CD14-positive monocyte (primary cell): ENCODE results near the gene ABCA3. TPM values are rescaled to one million over a fixed set of nuclear protein-coding genes. Genes with fewer than 3 reads are reported as not detected.

Experiments used
- DNase-seq, 3 donors: peaks; one replicate each; pipeline ENCODE4 v3.0.0-alpha.2; 2011 to 2022
- H2AFZ ChIP-seq: 2 replicates; pipeline ENCODE4 v1.6.0; 2012; ENCODE audit warnings: mild to moderate bottlenecking, low read depth, low read length, inconsistent platforms; ENCODE audit not compliant: insufficient read depth, poor library complexity, severe bottlenecking
- H3K27ac ChIP-seq, 2 donors: 1 replicate in 1 of 2; 2 replicates in 1 of 2; pipeline ENCODE4 v1.5.1; 2012 to 2013; ENCODE audit warnings: low read length in 2 of 2, control low read depth in 1 of 2, inconsistent platforms in 1 of 2, low read depth in 1 of 2, mild to moderate bottlenecking in 1 of 2
- H3K27me3 ChIP-seq, 2 donors: one replicate each; pipeline versions ENCODE4 v1.6.0 to v1.6.1; 2011 to 2013; ENCODE audit warnings: low read length in 2 of 2; ENCODE audit not compliant: control insufficient read depth in 2 of 2, insufficient read depth in 2 of 2
- H3K36me3 ChIP-seq, 2 donors: replicated peaks in 1 of 2; 1 replicate in 1 of 2; 2 replicates in 1 of 2; pipeline versions ENCODE4 v1.5.1 to v1.6.1; 2012 to 2013; ENCODE audit warnings: low read length in 2 of 2, control low read depth in 1 of 2, inconsistent platforms in 1 of 2, mild to moderate bottlenecking in 1 of 2; ENCODE audit not compliant: insufficient read depth in 2 of 2, control insufficient read depth in 1 of 2
- H3K4me1 ChIP-seq, 2 donors: 1 replicate in 1 of 2; 2 replicates in 1 of 2; pipeline versions ENCODE4 v1.5.1 to v1.6.1; 2012 to 2013; ENCODE audit warnings: low read length in 2 of 2, control low read depth in 1 of 2, inconsistent platforms in 1 of 2, mild to moderate bottlenecking in 1 of 2, moderate library complexity in 1 of 2; ENCODE audit not compliant: insufficient read depth in 2 of 2, control insufficient read depth in 1 of 2
- H3K4me2 ChIP-seq: replicated peaks from 2 replicates; pipeline ENCODE3; 2012; ENCODE audit warnings: low read length, moderate library complexity, mild to moderate bottlenecking; ENCODE audit not compliant: poor library complexity, severe bottlenecking; ENCODE audit errors: extremely low read depth
- H3K4me3 ChIP-seq, 3 experiments: fragments of 200-600 bp in 1 of 3; sonication (generic) in 1 of 3; replicated peaks in 1 of 3; 1 replicate in 2 of 3; 2 replicates in 1 of 3; pipeline ENCODE4 v1.5.1; 2011 to 2013; ENCODE audit warnings: low read length in 3 of 3, mild to moderate bottlenecking in 3 of 3, control low read depth in 2 of 3, low read depth in 2 of 3, inconsistent platforms in 1 of 3, moderate library complexity in 1 of 3
- H3K79me2 ChIP-seq: 2 replicates; pipeline ENCODE4 v1.6.0; 2012; ENCODE audit warnings: mild to moderate bottlenecking, control low read depth, inconsistent platforms, low read length, moderate library complexity; ENCODE audit not compliant: insufficient read depth
- H3K9ac ChIP-seq: 2 replicates; pipeline ENCODE4 v1.6.0; 2017; ENCODE audit warnings: low read length, mild to moderate bottlenecking; ENCODE audit not compliant: insufficient read depth, poor library complexity, severe bottlenecking
- H3K9me3 ChIP-seq, 2 donors: replicated peaks in 1 of 2; 1 replicate in 1 of 2; 2 replicates in 1 of 2; pipeline versions ENCODE4 v1.5.1 to v1.6.1; 2012 to 2013; ENCODE audit warnings: low read length in 2 of 2, control low read depth in 1 of 2; ENCODE audit not compliant: control insufficient read depth in 1 of 2, insufficient read depth in 1 of 2
- H4K20me1 ChIP-seq: 2 replicates; pipeline ENCODE4 v1.6.0; 2012; ENCODE audit warnings: mild to moderate bottlenecking, low read length, control low read depth, moderate library complexity; ENCODE audit not compliant: insufficient read depth
- H3K27ac Mint-ChIP-seq, 7 donors: one replicate each; pipeline ENCODE4 v1.8.0; 2020; ENCODE audit warnings: mild to moderate bottlenecking in 7 of 7, mixed read lengths in 7 of 7, moderate library complexity in 6 of 7, inconsistent platforms in 2 of 7
- H3K27me3 Mint-ChIP-seq, 3 donors: one replicate each; pipeline ENCODE4 v1.8.0; 2021 to 2022; ENCODE audit warnings: low read depth in 3 of 3, mild to moderate bottlenecking in 3 of 3, mixed read lengths in 3 of 3, moderate library complexity in 3 of 3, inconsistent platforms in 1 of 3
- H3K36me3 Mint-ChIP-seq, 2 donors: one replicate each; pipeline ENCODE4 v1.8.0; 2020; ENCODE audit warnings: mixed read lengths in 2 of 2, inconsistent platforms in 1 of 2, mild to moderate bottlenecking in 1 of 2
- H3K4me1 Mint-ChIP-seq: one replicate; pipeline ENCODE4 v1.8.0; 2020; ENCODE audit warnings: mild to moderate bottlenecking, mixed read lengths
- H3K4me3 Mint-ChIP-seq, 2 donors: one replicate each; pipeline ENCODE4 v1.8.0; 2020; ENCODE audit warnings: mild to moderate bottlenecking in 2 of 2, mixed read lengths in 2 of 2, moderate library complexity in 1 of 2
- H3K9me3 Mint-ChIP-seq, 7 donors: one replicate each; pipeline ENCODE4 v1.8.0; 2020 to 2022; ENCODE audit warnings: mixed read lengths in 7 of 7, mild to moderate bottlenecking in 6 of 7, moderate library complexity in 6 of 7, inconsistent platforms in 2 of 7
- CTCF ChIP-seq: fragments of 200-600 bp; IDR thresholded peaks from one replicate; pipeline ENCODE4 v1.8.0; 2022; ENCODE audit warnings: antibody characterized with exemption, mild to moderate bottlenecking
- WGBS: methylation state at CpG from one replicate; pipeline ENCODE4 v1.1.5; 2013; ENCODE audit warnings: missing lambda C conversion rate; ENCODE audit not compliant: insufficient coverage; 5-methylcytosine and 5-hydroxymethylcytosine counted together
- intact Hi-C, 2 donors: fragments of 100-400 bp; cut with micrococcal nuclease; formaldehyde crosslinking; loops; one replicate each; pipeline versions ENCODE4 v1.15.0 to v1.15.1; 2023
- polyA plus RNA-seq, 3 donors: library from polyadenylated mRNA; depleted of rRNA in 1 of 3; unstranded in 2 of 3; stranded (reverse) in 1 of 3; fragments of 300-500 nt in 2 of 3; fragments of >200 nt in 1 of 3; fragmentation: Illumina TruSeq in 2 of 3; gene quantifications; 1 replicate in 2 of 3; 2 replicates in 1 of 3; pipeline ENCODE4 v1.2.3, GENCODE V29; 2012 to 2021

ABCA3 gene
- polyA plus RNA-seq, 3 donors = 0.06 to 1.2 (median 0.68) TPM

GRCh38 chr16:2319606-2320005 is 20.9 kb downstream of the ABCA3 start:
- intact Hi-C loops = no loop called here
- Histone ChIP-seq H3K79me2 (no peaks in the 10 kb centered on the region), H2AFZ (no peak overlapping the region), H3K27ac (no peak overlapping the region), H3K4me3 (no peak overlapping the region), H3K4me2 (no peak overlapping the region), H3K36me3 (no peaks in the 10 kb centered on the region), H3K27me3 (no peaks in the 10 kb centered on the region), H3K9ac (no peak overlapping the region), H3K9me3 (no peaks in the 10 kb centered on the region), H3K4me1 (no peaks in the 10 kb centered on the region), H4K20me1 (no peaks in the 10 kb centered on the region)
- no peak for DNase-seq
- Mint-ChIP-seq H3K27me3 (peaks cover 0 to 3% (median 0%) of the 10 kb centered on the region in 3 donors), H3K36me3 (no peaks in the 10 kb centered on the region), H3K27ac (peak overlapping the region in 1 of 7 donors; percentile 65), H3K9me3 (no peaks in the 10 kb centered on the region), H3K4me3 (no peak overlapping the region), H3K4me1 (no peaks in the 10 kb centered on the region)
- TF ChIP-seq CTCF = no peak
- 93% methylated on average over 14 of the region's 23 CpGs for WGBS

- no peak overlapping the region for H3K4me2 ChIP-seq
- H3K36me3 ChIP-seq = no peaks in the 10 kb centered on the region
- no peaks in the 10 kb centered on the region for H4K20me1 ChIP-seq
- no peak overlapping the region for H2AFZ ChIP-seq
- no peak overlapping the region for H3K27ac ChIP-seq
- intact Hi-C loops = no loop called here
- no peak for TF ChIP-seq CTCF
- no peak overlapping the region for H3K9ac ChIP-seq
- no peaks in the 10 kb centered on the region for H3K9me3 ChIP-seq
- no peak overlapping the region for H3K27ac Mint-ChIP-seq
- no peaks in the 10 kb centered on the region for H3K27me3 ChIP-seq
- no peak overlapping the region for H3K4me3 ChIP-seq
- no peaks in the 10 kb centered on the region for H3K9me3 Mint-ChIP-seq
- H3K4me1 Mint-ChIP-seq = no peaks in the 10 kb centered on the region
- peaks cover 0 to 5% (median 0%) of the 10 kb centered on the region in 3 donors for H3K27me3 Mint-ChIP-seq
- no peaks in the 10 kb centered on the region for H3K4me1 ChIP-seq
- no peak for DNase-seq
- WGBS = 95% methylated on average over 20 of the region's 26 CpGs
- no peaks in the 10 kb centered on the region for H3K79me2 ChIP-seq
- H3K36me3 Mint-ChIP-seq = no peaks in the 10 kb centered on the region
- no peak overlapping the region for H3K4me3 Mint-ChIP-seq
These were observed 23.1 kb downstream of the ABCA3 start for GRCh38 chr16:2317231-2318020.
